Hematopoietic multipotent progenitor cell (in vitro differentiated cells): ENCODE data around the gene BTBD8. TPM values are rescaled to one million over a fixed set of nuclear protein-coding genes. Genes with fewer than 3 reads are reported as not detected.

Source experiments
- DNase-seq, 3 donors: peaks; one replicate each; pipeline ENCODE4 v3.0.0-alpha.2; 2011 to 2015; ENCODE audit warnings: low read depth in 2 of 3, low spot score in 2 of 3
- total RNA-seq: library from RNA; depleted of rRNA; stranded (reverse); fragments of >200 nt; gene quantifications from one replicate; pipeline ENCODE4 v1.2.3, GENCODE V29; 2012

The BTBD8 gene
- total RNA-seq, 1 donor: 3.5 TPM

GRCh38 chr1:92188436-92189255, 108.5 kb downstream of the BTBD8 start:
- DNase-seq: no peak

GRCh38 chr1:92191726-92192125, 111.6 kb downstream of the BTBD8 start:
- DNase-seq: no peak

GRCh38 chr1:92192246-92192645, 112.1 kb downstream of the BTBD8 start:
- DNase-seq: no peak

GRCh38 chr1:92194511-92194910, 114.4 kb downstream of the BTBD8 start:
- no peak for DNase-seq

- DNase-seq: no peak
These were observed 121.8 kb downstream of the BTBD8 start for GRCh38 chr1:92201973-92202372.

- DNase-seq: no peak
These were observed 123.0 kb downstream of the BTBD8 start for GRCh38 chr1:92203105-92203504.

- peak in 2 of 3 donors; percentile 3 to 26 for DNase-seq
These were observed 130.6 kb downstream of the BTBD8 start for GRCh38 chr1:92210701-92211100.

GRCh38 chr1:92211166-92211565, 131.0 kb downstream of the BTBD8 start:
- DNase-seq: no peak

- no peak for DNase-seq
These were observed 137.6 kb downstream of the BTBD8 start, which contains the start of gene C1orf146 for GRCh38 chr1:92217721-92218120. Gene C1orf146, plus strand, starts transcription at chr1:92217915. Its CDS starts 13,506 bp downstream, at chr1:92231421.

GRCh38 chr1:92218559-92218958, 138.4 kb downstream of the BTBD8 start:
- DNase-seq: no peak

GRCh38 chr1:92219028-92219427, 138.9 kb downstream of the BTBD8 start:
- no peak for DNase-seq

- no peak for DNase-seq
These were observed 148.3 kb downstream of the BTBD8 start for GRCh38 chr1:92228401-92228800.

GRCh38 chr1:92230736-92231135, 150.6 kb downstream of the BTBD8 start:
- DNase-seq: no peak

Other genes starting within 250 kb of the BTBD8 start
- 0.27 TPM for gene TGFBR3, start 194.2 kb upstream of the BTBD8 start, total RNA-seq
- gene BRDT, start 130.9 kb upstream of the BTBD8 start, total RNA-seq: not detected
- not detected for gene EPHX4, start 50.4 kb upstream of the BTBD8 start, total RNA-seq
- not detected for gene SETSIP, start 4.9 kb upstream of the BTBD8 start, total RNA-seq
- gene C1orf146, start 137.6 kb downstream of the BTBD8 start, total RNA-seq: not detected
- gene GLMN, start 218.6 kb downstream of the BTBD8 start, total RNA-seq: 2.7 TPM
- gene RPAP2, start 218.7 kb downstream of the BTBD8 start, total RNA-seq: 4.8 TPM